Esophagus squamous epithelium (tissue), 5 donors: Measurements from ENCODE around the gene DNAH7. TPM values are rescaled to one million over a fixed set of nuclear protein-coding genes. Genes with fewer than 3 reads are reported as not detected.

ENCODE experiments used
- DNase-seq: peaks from one replicate; lab custom pipeline; 2025; lab: John Stamatoyannopoulos, UW
- H3K27ac ChIP-seq, 4 donors: fragments of 200-600 bp; sonication (generic); one replicate each; pipeline ENCODE4 v1.5.1; 2016 to 2019; ENCODE audit warnings: mild to moderate bottlenecking in 1 of 4
- H3K27me3 ChIP-seq, 4 donors: fragments of 200-600 bp; sonication (generic); 1 replicate in 3 of 4; 2 replicates in 1 of 4; pipeline versions ENCODE4 v1.5.1 to v1.6.0; 2017 to 2021; ENCODE audit warnings: antibody characterized with exemption in 1 of 4
- H3K36me3 ChIP-seq, 3 donors: fragments of 200-600 bp; sonication (generic); one replicate each; pipeline ENCODE4 v1.5.1; 2016 to 2019
- H3K4me1 ChIP-seq, 3 donors: fragments of 200-600 bp; sonication (generic); one replicate each; pipeline ENCODE4 v1.5.1; 2017 to 2019
- H3K4me3 ChIP-seq, 4 donors: fragments of 200-600 bp; sonication (generic); 1 replicate in 3 of 4; 2 replicates in 1 of 4; pipeline ENCODE4 v1.5.1; 2016 to 2019; ENCODE audit warnings: mild to moderate bottlenecking in 2 of 4, moderate library complexity in 1 of 4
- H3K9me3 ChIP-seq, 3 donors: fragments of 200-600 bp; sonication (generic); one replicate each; pipeline ENCODE4 v1.5.1; 2016 to 2019
- POLR2A ChIP-seq, 4 donors: fragments of 450-650 bp; IDR thresholded peaks; one replicate each; pipeline ENCODE4 v1.6.1; 2017; ENCODE audit warnings: antibody characterized with exemption in 4 of 4, mild to moderate bottlenecking in 4 of 4, moderate library complexity in 3 of 4
- WGBS, 2 donors: methylation state at CpG; one replicate each; pipeline ENCODE4 v1.1.5; 2018; 5-methylcytosine and 5-hydroxymethylcytosine counted together
- intact Hi-C: fragments of 100-400 bp; cut with DNase I; formaldehyde crosslinking; loops from one replicate; pipeline ENCODE4 v1.15.0; 2022
- total RNA-seq, 4 donors: library from RNA; depleted of rRNA; stranded (reverse); fragments of >200 nt; gene quantifications; one replicate each; pipeline ENCODE4 v1.1.0, GENCODE V29; 2016
- TF ChIP-seq, protein P1 (sequence below), 6 experiments: fragments of 450-650 bp in 4 of 6; fragments of 200-600 bp in 2 of 6; sonication (generic) in 2 of 6; IDR thresholded peaks; one replicate each; pipeline ENCODE4 v1.5.1; 2016 to 2019; ENCODE audit warnings: antibody characterized with exemption in 6 of 6, mild to moderate bottlenecking in 4 of 6, moderate library complexity in 4 of 6
- donor health status: DM: yes; HTN: yes; CAD: no.

Gene DNAH7
- total RNA-seq, 4 donors from 2014 or later = 0.15 to 0.76 (median 0.28) TPM

DNA sequence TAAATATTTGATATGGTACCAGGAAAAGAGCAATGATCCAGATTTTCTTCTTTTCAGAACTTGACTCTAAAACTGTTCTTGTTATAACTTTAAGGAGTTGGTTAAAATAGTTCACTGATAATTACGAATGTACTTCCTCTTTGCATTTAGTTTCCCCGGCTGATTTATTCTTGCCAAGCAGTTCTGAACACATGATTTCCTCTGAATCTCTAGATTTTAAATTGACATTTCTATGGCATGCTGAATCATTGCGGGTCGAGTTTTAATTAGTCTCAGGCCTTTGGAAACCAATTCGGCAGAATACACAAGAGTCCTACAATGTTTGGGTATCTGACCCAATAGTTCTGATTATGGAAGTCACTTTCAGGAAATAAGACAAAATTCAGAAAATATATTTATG lies 37.3 kb upstream of the DNAH7 start:
- 16 to 33% methylated on average over 5 of the region's 5 CpGs for WGBS, 2 donors
- Histone ChIP-seq H3K4me3 (no peak overlapping the region), H3K9me3 (no peaks in the 10 kb centered on the region), H3K36me3 (no peaks in the 10 kb centered on the region), H3K27me3 (no peaks in the 10 kb centered on the region), H3K4me1 (no peaks in the 10 kb centered on the region), H3K27ac (no peak overlapping the region)
- no peak for TF ChIP-seq POLR2A (IDR thresholded peaks at IDR 0.05)
- TF ChIP-seq, protein P1, sequence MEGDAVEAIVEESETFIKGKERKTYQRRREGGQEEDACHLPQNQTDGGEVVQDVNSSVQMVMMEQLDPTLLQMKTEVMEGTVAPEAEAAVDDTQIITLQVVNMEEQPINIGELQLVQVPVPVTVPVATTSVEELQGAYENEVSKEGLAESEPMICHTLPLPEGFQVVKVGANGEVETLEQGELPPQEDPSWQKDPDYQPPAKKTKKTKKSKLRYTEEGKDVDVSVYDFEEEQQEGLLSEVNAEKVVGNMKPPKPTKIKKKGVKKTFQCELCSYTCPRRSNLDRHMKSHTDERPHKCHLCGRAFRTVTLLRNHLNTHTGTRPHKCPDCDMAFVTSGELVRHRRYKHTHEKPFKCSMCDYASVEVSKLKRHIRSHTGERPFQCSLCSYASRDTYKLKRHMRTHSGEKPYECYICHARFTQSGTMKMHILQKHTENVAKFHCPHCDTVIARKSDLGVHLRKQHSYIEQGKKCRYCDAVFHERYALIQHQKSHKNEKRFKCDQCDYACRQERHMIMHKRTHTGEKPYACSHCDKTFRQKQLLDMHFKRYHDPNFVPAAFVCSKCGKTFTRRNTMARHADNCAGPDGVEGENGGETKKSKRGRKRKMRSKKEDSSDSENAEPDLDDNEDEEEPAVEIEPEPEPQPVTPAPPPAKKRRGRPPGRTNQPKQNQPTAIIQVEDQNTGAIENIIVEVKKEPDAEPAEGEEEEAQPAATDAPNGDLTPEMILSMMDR (IDR thresholded peaks at IDR 0.05) = no peak
- intact Hi-C loops = no loop called here
- no peak for DNase-seq

DNA sequence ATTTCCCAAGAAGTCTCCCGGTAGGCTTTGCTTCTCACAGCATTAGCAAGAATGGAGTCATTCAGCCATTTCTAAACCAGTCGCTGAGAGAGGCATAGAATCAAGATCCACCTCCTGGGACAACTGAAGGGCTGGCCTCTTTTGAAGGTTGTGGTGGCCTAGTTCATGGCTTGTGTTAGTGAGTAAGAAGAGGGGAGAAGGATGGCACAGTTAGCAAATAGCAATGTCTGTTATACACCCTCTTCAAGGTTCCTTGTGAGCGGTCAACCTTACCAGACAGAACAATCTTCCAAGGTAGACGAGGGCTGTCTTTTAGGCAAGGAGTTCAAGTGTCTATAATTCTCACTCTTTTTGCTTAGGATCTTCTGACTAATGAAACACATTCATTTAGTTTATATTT lies 35.4 kb upstream of the DNAH7 start:
- H3K36me3 ChIP-seq = no peaks in the 10 kb centered on the region
- DNase-seq = no peak
- H3K4me3 ChIP-seq = no peak overlapping the region
- H3K27me3 ChIP-seq = no peaks in the 10 kb centered on the region
- H3K9me3 ChIP-seq = no peaks in the 10 kb centered on the region
- intact Hi-C loops = no loop called here
- H3K27ac ChIP-seq = no peak overlapping the region
- TF ChIP-seq POLR2A (IDR thresholded peaks at IDR 0.05) = no peak
- TF ChIP-seq, protein P1 (IDR thresholded peaks at IDR 0.05) = no peak
- WGBS, 2 donors = 86% methylated on average over 4 of the region's 4 CpGs
- no peaks in the 10 kb centered on the region for H3K4me1 ChIP-seq

DNA sequence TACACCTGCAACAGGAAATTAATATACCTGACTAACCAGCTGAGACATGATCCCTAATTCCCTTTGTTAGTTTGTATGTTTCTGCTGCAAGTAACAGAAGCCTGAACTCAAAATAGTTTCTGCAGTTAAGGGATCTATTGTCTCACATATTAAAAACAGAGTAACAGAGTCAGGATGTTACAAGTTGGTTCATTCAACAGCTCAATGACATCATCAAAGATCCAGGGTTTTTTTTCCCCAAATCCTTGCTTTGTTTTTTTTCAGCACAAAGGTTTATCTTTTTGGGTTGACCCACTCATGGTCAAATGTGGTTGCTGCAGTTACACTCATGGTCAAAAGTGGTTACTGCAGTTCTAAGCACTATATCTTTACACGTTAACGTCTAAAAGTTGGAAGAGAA lies 35.0 kb upstream of the DNAH7 start:
- Histone ChIP-seq H3K4me3 (no peak overlapping the region), H3K9me3 (no peaks in the 10 kb centered on the region), H3K36me3 (no peaks in the 10 kb centered on the region), H3K4me1 (no peaks in the 10 kb centered on the region), H3K27me3 (no peaks in the 10 kb centered on the region), H3K27ac (no peak overlapping the region)
- WGBS, 2 donors = 90 to 100% methylated on average over 2 of the region's 2 CpGs
- DNase-seq = no peak
- TF ChIP-seq, protein P1 (IDR thresholded peaks at IDR 0.05) = no peak
- TF ChIP-seq POLR2A (IDR thresholded peaks at IDR 0.05) = no peak
- intact Hi-C loops = no loop called here

- Histone ChIP-seq H3K27me3 (no peaks in the 10 kb centered on the region), H3K4me1 (no peaks in the 10 kb centered on the region), H3K9me3 (no peaks in the 10 kb centered on the region), H3K36me3 (no peaks in the 10 kb centered on the region), H3K4me3 (no peak overlapping the region), H3K27ac (no peak overlapping the region)
- intact Hi-C loops = no loop called here
- TF ChIP-seq, protein P1 (IDR thresholded peaks at IDR 0.05) = no peak
- no peak for TF ChIP-seq POLR2A (IDR thresholded peaks at IDR 0.05)
- 39 to 40% methylated on average over 5 of the region's 6 CpGs for WGBS, 2 donors
- no peak for DNase-seq
Observed at GRCh38 chr2:196101325-196101991, 32.8 kb upstream of the DNAH7 start.

DNA sequence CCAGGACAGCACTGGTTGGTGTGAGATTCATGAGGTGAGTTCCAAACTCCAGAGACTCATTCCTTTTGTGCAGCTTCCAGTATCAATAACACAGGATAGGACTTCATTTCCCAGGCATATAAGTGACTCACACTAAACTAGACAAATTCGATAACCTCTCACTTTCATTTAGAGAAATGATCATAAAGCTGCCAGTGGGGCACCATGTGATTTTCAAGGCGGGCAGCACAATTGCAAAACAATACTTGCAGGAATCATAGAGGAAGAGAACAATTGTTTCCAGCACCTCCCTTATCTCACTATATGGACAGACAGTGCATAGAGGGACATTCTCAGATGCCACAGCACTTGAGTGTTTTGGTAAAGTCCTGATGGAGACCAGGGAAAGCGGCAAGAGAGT lies 31.3 kb upstream of the DNAH7 start:
- no peaks in the 10 kb centered on the region for H3K36me3 ChIP-seq
- H3K4me1 ChIP-seq = no peaks in the 10 kb centered on the region
- no peak overlapping the region for H3K4me3 ChIP-seq
- H3K27ac ChIP-seq = no peak overlapping the region
- intact Hi-C loops = no loop called here
- DNase-seq = no peak
- WGBS, 2 donors = 75 to 86% methylated on average over 2 to 3 of the region's 3 CpGs
- TF ChIP-seq, protein P1 (IDR thresholded peaks at IDR 0.05) = no peak
- TF ChIP-seq POLR2A (IDR thresholded peaks at IDR 0.05) = no peak
- H3K27me3 ChIP-seq = no peaks in the 10 kb centered on the region
- H3K9me3 ChIP-seq = no peaks in the 10 kb centered on the region
